ENCODE measurements around the gene EPM2A. TPM values are rescaled to one million over a fixed set of nuclear protein-coding genes. Genes with fewer than 3 reads are reported as not detected.

EPM2A gene
- polyA plus RNA-seq, 2 of the 4 experiments (the other 2 are of a cell fraction) = 2.4 to 3.0 TPM

DNA sequence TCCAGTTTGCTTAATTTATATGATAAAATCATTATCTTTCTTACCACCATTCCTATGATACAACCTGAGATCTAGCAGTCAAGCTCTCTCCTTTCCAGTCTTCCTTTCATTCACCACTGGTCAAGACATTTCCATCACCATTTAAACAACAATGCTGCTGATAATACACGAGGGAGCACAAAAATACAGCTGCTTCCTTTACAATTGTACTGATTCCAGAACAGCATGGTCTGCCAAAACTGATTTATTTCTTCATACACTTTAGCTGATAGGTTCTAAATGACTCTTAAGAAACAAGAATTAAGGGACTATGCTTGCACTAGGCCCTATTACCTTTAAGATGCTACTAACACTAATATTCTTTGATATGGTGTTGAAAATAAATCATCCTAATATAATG is 65.0 kb downstream of the EPM2A start:
- no peak for DNase-seq (ENCODE audit: low read depth in 1 of 2, low spot score in 1 of 2)
- Histone ChIP-seq H3K4me2 (no peak overlapping the region), H3K4me1 (peaks cover 3% of the 10 kb centered on the region; the same call in 1 of the 3 replicates), H3K9me3 (no peaks in the 10 kb centered on the region), H3K4me3 (no peak overlapping the region), H3K27ac (no peak overlapping the region)
- ChIA-PET POLR2A (no interaction called here), CTCF (no interaction called here)
- FAIRE-seq = no peak
- TF ChIP-seq EHF (CRISPR knock-in tag; IDR thresholded peaks at IDR 0.05) (no peak), KDM5A (IDR thresholded peaks at IDR 0.05) (no peak), MAFK (IDR thresholded peaks at IDR 0.05; ENCODE audit: partially characterized antibody) (no peak), HEYL (CRISPR knock-in tag; IDR thresholded peaks at IDR 0.05) (no peak), RNF2 (IDR thresholded peaks at IDR 0.05; ENCODE audit: borderline replicate concordance, low read depth) (no peak), FOSB (CRISPR knock-in tag; IDR thresholded peaks at IDR 0.05) (no peak), CHD2 (IDR thresholded peaks at IDR 0.05; ENCODE audit: low read length, partially characterized antibody) (no peak), EP300 (IDR thresholded peaks at IDR 0.05) (no peak), POLR2A (IDR thresholded peaks at IDR 0.05; ENCODE audit: low read length) (no peak), JUN (IDR thresholded peaks at IDR 0.05) (no peak)
- TF ChIP-seq, protein P1, sequence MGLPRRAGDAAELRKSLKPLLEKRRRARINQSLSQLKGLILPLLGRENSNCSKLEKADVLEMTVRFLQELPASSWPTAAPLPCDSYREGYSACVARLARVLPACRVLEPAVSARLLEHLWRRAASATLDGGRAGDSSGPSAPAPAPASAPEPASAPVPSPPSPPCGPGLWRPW (IDR thresholded peaks at IDR 0.05) = no peak
- TF ChIP-seq, protein P2, sequence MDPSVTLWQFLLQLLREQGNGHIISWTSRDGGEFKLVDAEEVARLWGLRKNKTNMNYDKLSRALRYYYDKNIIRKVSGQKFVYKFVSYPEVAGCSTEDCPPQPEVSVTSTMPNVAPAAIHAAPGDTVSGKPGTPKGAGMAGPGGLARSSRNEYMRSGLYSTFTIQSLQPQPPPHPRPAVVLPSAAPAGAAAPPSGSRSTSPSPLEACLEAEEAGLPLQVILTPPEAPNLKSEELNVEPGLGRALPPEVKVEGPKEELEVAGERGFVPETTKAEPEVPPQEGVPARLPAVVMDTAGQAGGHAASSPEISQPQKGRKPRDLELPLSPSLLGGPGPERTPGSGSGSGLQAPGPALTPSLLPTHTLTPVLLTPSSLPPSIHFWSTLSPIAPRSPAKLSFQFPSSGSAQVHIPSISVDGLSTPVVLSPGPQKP (IDR thresholded peaks at IDR 0.05; ENCODE audit: low read depth, low read length) = no peak
- TF ChIP-seq, protein P3, sequence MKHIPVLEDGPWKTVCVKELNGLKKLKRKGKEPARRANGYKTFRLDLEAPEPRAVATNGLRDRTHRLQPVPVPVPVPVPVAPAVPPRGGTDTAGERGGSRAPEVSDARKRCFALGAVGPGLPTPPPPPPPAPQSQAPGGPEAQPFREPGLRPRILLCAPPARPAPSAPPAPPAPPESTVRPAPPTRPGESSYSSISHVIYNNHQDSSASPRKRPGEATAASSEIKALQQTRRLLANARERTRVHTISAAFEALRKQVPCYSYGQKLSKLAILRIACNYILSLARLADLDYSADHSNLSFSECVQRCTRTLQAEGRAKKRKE (CRISPR knock-in tag; IDR thresholded peaks at IDR 0.05; ENCODE audit: low read depth) = no peak
- TF ChIP-seq, protein P4, sequence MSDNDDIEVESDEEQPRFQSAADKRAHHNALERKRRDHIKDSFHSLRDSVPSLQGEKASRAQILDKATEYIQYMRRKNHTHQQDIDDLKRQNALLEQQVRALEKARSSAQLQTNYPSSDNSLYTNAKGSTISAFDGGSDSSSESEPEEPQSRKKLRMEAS (IDR thresholded peaks at IDR 0.05) = no peak
- 16% methylated on average over 1 of the region's 1 CpG for WGBS (ENCODE audit: missing lambda C conversion rate)
- ATAC-seq = no peak

DNA sequence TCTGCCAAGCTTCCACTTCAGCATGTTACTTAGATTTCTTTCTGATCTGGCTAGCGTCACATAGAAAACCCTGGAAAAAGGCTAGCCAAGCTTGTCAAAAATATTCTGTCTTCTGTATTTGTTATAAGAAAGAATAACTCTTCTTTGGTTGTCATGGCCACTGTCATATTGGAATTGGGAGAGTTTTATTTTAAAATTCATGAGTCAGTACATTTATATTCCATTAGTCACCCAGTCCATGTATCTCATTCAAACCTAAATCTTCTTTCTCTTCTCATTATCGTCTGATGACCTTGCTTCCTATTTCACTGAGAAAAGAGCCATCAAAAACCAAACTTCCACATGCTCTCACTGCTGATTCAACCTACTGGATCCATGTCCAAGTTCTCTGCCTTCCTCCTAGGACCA is 65.7 kb downstream of the EPM2A start:
- Histone ChIP-seq H3K27ac (no peak overlapping the region), H3K9me3 (no peaks in the 10 kb centered on the region), H3K4me3 (no peak overlapping the region), H3K4me2 (no peak overlapping the region; the same call in 2 of the 3 replicates), H3K4me1 (peaks cover 3% of the 10 kb centered on the region; the same call in 1 of the 3 replicates)
- no peak for FAIRE-seq
- no peak for ATAC-seq
- ChIA-PET POLR2A (no interaction called here), CTCF (interaction anchor here (1.1 kb wide), 1 partner anchor 36 kb away, joined by 3 read pairs; no protein-coding TSS in a partner anchor)
- 47% methylated on average over 2 of the region's 2 CpGs for WGBS (ENCODE audit: missing lambda C conversion rate)
- TF ChIP-seq MAZ (IDR thresholded peaks at IDR 0.05; ENCODE audit: borderline replicate concordance, low read depth, low read length) (no peak), MAFK (IDR thresholded peaks at IDR 0.05; ENCODE audit: partially characterized antibody) (peak; percentile 37), EP300 (IDR thresholded peaks at IDR 0.05) (no peak)
- DNase-seq (ENCODE audit: low read depth in 1 of 2, low spot score in 1 of 2) = no peak

DNA sequence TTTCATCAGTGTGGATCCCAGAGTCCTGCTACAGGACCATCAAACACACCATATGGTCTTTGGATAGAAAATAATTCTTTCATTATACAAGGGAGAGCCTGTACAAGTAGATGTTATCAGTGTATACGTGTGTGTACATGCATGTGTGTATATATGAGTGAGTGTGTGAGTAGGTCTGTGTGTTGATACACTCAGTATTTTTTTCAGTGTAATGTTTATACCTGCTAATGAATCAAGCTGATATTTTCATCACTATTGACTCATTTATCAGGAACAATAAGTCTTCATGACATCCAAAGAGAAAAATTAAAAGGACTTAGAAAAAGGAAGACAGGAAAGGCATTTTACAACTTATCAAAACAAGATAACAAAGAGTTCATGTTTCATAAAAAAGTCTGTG is 66.5 kb downstream of the EPM2A start:
- Histone ChIP-seq H3K9me3 (no peaks in the 10 kb centered on the region), H3K4me2 (no peak overlapping the region), H3K4me3 (no peak overlapping the region), H3K27ac (no peak overlapping the region), H3K4me1 (peaks cover 3% of the 10 kb centered on the region; the same call in 1 of the 3 replicates)
- 89% methylated on average over 1 of the region's 1 CpG for WGBS (ENCODE audit: missing lambda C conversion rate)
- DNase-seq (ENCODE audit: low read depth in 1 of 2, low spot score in 1 of 2) (no peak), FAIRE-seq (no peak), ATAC-seq (no peak)
- no peak for TF ChIP-seq CHD2 (IDR thresholded peaks at IDR 0.05; ENCODE audit: low read length, partially characterized antibody)
- no peak for TF ChIP-seq ZNF302 (CRISPR knock-in tag; IDR thresholded peaks at IDR 0.05)
- no peak for TF ChIP-seq CBX8 (IDR thresholded peaks at IDR 0.05)
- ChIA-PET CTCF (interaction anchor here (1.1 kb wide), 1 partner anchor 35 kb away, joined by 3 read pairs; no protein-coding TSS in a partner anchor), POLR2A (no interaction called here)

DNA sequence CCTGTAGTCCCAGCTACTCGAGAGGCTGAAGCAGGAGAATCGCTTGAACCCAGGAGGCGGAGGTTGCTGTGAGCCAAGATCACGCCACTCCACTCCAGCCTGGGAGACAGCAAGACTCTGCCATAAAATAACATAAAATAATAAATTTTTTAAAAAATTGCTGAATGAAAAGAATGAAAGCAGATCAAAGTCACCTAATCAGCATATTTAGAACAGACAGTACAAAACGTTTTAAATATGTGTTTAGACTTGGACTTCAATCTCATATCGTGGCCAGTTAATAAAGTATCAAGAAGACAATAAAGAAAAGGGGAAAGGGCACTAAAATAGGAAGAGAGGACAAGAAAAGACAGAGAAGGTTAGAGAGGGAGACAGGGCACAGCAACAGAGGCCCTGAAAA is 74.6 kb downstream of the EPM2A start:
- ATAC-seq (no peak), DNase-seq (ENCODE audit: low read depth in 1 of 2, low spot score in 1 of 2) (no peak), FAIRE-seq (no peak)
- Histone ChIP-seq H3K27ac (no peak overlapping the region), H3K4me2 (no peak overlapping the region), H3K4me1 (no peaks in the 10 kb centered on the region), H3K9me3 (no peaks in the 10 kb centered on the region), H3K4me3 (no peak overlapping the region)
- 82% methylated on average over 6 of the region's 6 CpGs for WGBS (ENCODE audit: missing lambda C conversion rate)
- ChIA-PET CTCF (interaction anchor here (1.1 kb wide), 1 partner anchor 27 kb away, joined by 3 read pairs; no protein-coding TSS in a partner anchor), POLR2A (no interaction called here)
- TF ChIP-seq JUN (IDR thresholded peaks at IDR 0.05) = no peak
- TF ChIP-seq MAFK (IDR thresholded peaks at IDR 0.05; ENCODE audit: partially characterized antibody) = peak; percentile 13

Data from A549 (cell line).